ENCODE results near the gene WNT10A. TPM values are rescaled to one million over a fixed set of nuclear protein-coding genes. Genes with fewer than 3 reads are reported as not detected.

The WNT10A gene
- total RNA-seq, 4 donors from 2014 or later: 14.3 to 20.7 (median 16.3) TPM

- DNase-seq (ENCODE audit: low spot score in 2 of 2): peak; percentile 41 to 49
- Histone ChIP-seq H3K9me3 (no peaks in the 10 kb centered on the region), H3K4me3 (no peak overlapping the region), H3K27me3 (peaks cover 86% of the 10 kb centered on the region), H3K27ac (no peak overlapping the region), H3K36me3 (no peaks in the 10 kb centered on the region), H3K4me1 (peaks cover 41% of the 10 kb centered on the region)
- 79% methylated on average over 7 of the region's 7 CpGs for WGBS
- TF ChIP-seq POLR2A (IDR thresholded peaks at IDR 0.05): no peak
- TF ChIP-seq CTCF (IDR thresholded peaks at IDR 0.05): no peak
- no peak for TF ChIP-seq EP300 (IDR thresholded peaks at IDR 0.05)
- TF ChIP-seq POLR2AphosphoS5 (IDR thresholded peaks at IDR 0.05): no peak
Measured at GRCh38 chr2:218861645-218862318, 18.9 kb upstream of the WNT10A start.

- peak in 1 of 2 donors; percentile 37 for DNase-seq (ENCODE audit: low spot score in 2 of 2)
- Histone ChIP-seq H3K36me3 (no peaks in the 10 kb centered on the region), H3K9me3 (no peaks in the 10 kb centered on the region), H3K27me3 (peaks cover 76% of the 10 kb centered on the region), H3K27ac (no peak overlapping the region), H3K4me1 (peaks cover 38% of the 10 kb centered on the region), H3K4me3 (no peak overlapping the region)
- TF ChIP-seq POLR2A (IDR thresholded peaks at IDR 0.05): no peak
- 83% methylated on average over 3 of the region's 3 CpGs for WGBS
Measured at GRCh38 chr2:218863021-218863520, 17.6 kb upstream of the WNT10A start.

GRCh38 chr2:218865396-218865795, 15.3 kb upstream of the WNT10A start:
- no peak overlapping the region for H3K4me3 ChIP-seq
- H3K9me3 ChIP-seq: no peaks in the 10 kb centered on the region
- peaks cover 21% of the 10 kb centered on the region for H3K4me1 ChIP-seq
- no peak for TF ChIP-seq POLR2AphosphoS5 (IDR thresholded peaks at IDR 0.05)
- TF ChIP-seq CTCF (IDR thresholded peaks at IDR 0.05): no peak
- TF ChIP-seq POLR2A (IDR thresholded peaks at IDR 0.05): no peak
- TF ChIP-seq EP300 (IDR thresholded peaks at IDR 0.05): no peak
- H3K27ac ChIP-seq: no peak overlapping the region
- H3K36me3 ChIP-seq: no peaks in the 10 kb centered on the region
- WGBS: 49% methylated on average over 4 of the region's 4 CpGs
- H3K27me3 ChIP-seq: peaks cover 71% of the 10 kb centered on the region
- no peak for DNase-seq (ENCODE audit: low spot score in 2 of 2)

GRCh38 chr2:218865999-218866398, 14.7 kb upstream of the WNT10A start:
- Histone ChIP-seq H3K4me1 (peaks cover 17% of the 10 kb centered on the region), H3K36me3 (no peaks in the 10 kb centered on the region), H3K27ac (no peak overlapping the region), H3K27me3 (peaks cover 71% of the 10 kb centered on the region), H3K4me3 (no peak overlapping the region), H3K9me3 (no peaks in the 10 kb centered on the region)
- WGBS: 36% methylated on average over 6 of the region's 6 CpGs
- no peak for DNase-seq (ENCODE audit: low spot score in 2 of 2)
- TF ChIP-seq POLR2AphosphoS5 (IDR thresholded peaks at IDR 0.05) (no peak), EP300 (IDR thresholded peaks at IDR 0.05) (no peak), CTCF (IDR thresholded peaks at IDR 0.05) (no peak), POLR2A (IDR thresholded peaks at IDR 0.05) (no peak)

- no peak for DNase-seq (ENCODE audit: low spot score in 2 of 2)
- WGBS: 54% methylated on average over 6 of the region's 6 CpGs
- Histone ChIP-seq H3K4me1 (peaks cover 24% of the 10 kb centered on the region), H3K27ac (no peak overlapping the region), H3K4me3 (no peak overlapping the region), H3K36me3 (no peaks in the 10 kb centered on the region), H3K27me3 (peaks cover 71% of the 10 kb centered on the region), H3K9me3 (no peaks in the 10 kb centered on the region)
- TF ChIP-seq EP300 (IDR thresholded peaks at IDR 0.05): no peak
Measured at GRCh38 chr2:218867900-218868299, 12.8 kb upstream of the WNT10A start.

GRCh38 chr2:218869064-218869463, 11.6 kb upstream of the WNT10A start:
- peaks cover 77% of the 10 kb centered on the region for H3K27me3 ChIP-seq
- H3K27ac ChIP-seq: no peak overlapping the region
- H3K36me3 ChIP-seq: no peaks in the 10 kb centered on the region
- no peak overlapping the region for H3K4me3 ChIP-seq
- no peaks in the 10 kb centered on the region for H3K9me3 ChIP-seq
- H3K4me1 ChIP-seq: peaks cover 24% of the 10 kb centered on the region
- no peak for DNase-seq (ENCODE audit: low spot score in 2 of 2)
- WGBS: 86% methylated on average over 9 of the region's 9 CpGs
- TF ChIP-seq CTCF (IDR thresholded peaks at IDR 0.05) (no peak), EP300 (IDR thresholded peaks at IDR 0.05) (no peak), POLR2A (IDR thresholded peaks at IDR 0.05) (no peak), POLR2AphosphoS5 (IDR thresholded peaks at IDR 0.05) (no peak)

Data from suprapubic skin (tissue), 4 donors.